Measurements from ENCODE around the gene ABCA12. TPM values are rescaled to one million over a fixed set of nuclear protein-coding genes. Genes with fewer than 3 reads are reported as not detected.
A peak's percentile ranks its signal among the peaks of the same experiment; 100 is the strongest.

Gene ABCA12
- polyA plus RNA-seq (2013), result 0.47 and 0.49 TPM in 2 replicates

- H3K36me3 ChIP-seq (ENCODE audit: control insufficient read depth in 1 of 2, insufficient read depth in 2 of 2, low read length in 2 of 2), result no peaks in the 10 kb centered on the region
- H3K4me1 ChIP-seq (ENCODE audit: control insufficient read depth in 1 of 2, insufficient read depth in 2 of 2, low read length in 2 of 2), result peaks cover 0 to 5% of the 10 kb centered on the region in 2 experiments
- WGBS (ENCODE audit: extremely low coverage, insufficient coverage, insufficient read length), result no CpG with 5 or more reads among the region's 2 CpGs
- H3K9me3 ChIP-seq (ENCODE audit: insufficient read depth, low read depth, low read length), result no peaks in the 10 kb centered on the region
- H2BK12ac ChIP-seq (ENCODE audit: low read length), result peak within 1 kb of the TSS; percentile 50
- no peak within 1 kb of the TSS for H2AFZ ChIP-seq (ENCODE audit: insufficient read depth, low read length, poor library complexity)
- H2BK120ac ChIP-seq (ENCODE audit: insufficient read depth, low read length, poor library complexity), result peak within 1 kb of the TSS; percentile 20
- no peak within 1 kb of the TSS for H3K9ac ChIP-seq (ENCODE audit: low read length)
- H4K12ac ChIP-seq (ENCODE audit: low read depth, low read length), result no peak within 1 kb of the TSS
- no peak within 1 kb of the TSS for H2AK5ac ChIP-seq (ENCODE audit: low read length)
- peak within 1 kb of the TSS; percentile 51 for H3K27ac ChIP-seq (ENCODE audit: low read depth, low read length)
- peak within 1 kb of the TSS; percentile 75 for H4K91ac ChIP-seq (ENCODE audit: low read depth, low read length)
- no peak within 1 kb of the TSS for H3K4me2 ChIP-seq (ENCODE audit: low read length)
- H4K8ac ChIP-seq (ENCODE audit: low read depth, low read length), result no peak within 1 kb of the TSS
- H3K14ac ChIP-seq (ENCODE audit: low read length), result no peak within 1 kb of the TSS
- no peaks in the 10 kb centered on the region for H3K79me2 ChIP-seq (ENCODE audit: control insufficient read depth, insufficient read depth, low read length, poor library complexity)
- H2BK5ac ChIP-seq (ENCODE audit: low read depth, low read length, poor library complexity), result peak within 1 kb of the TSS; percentile 60
- H3K23ac ChIP-seq (ENCODE audit: low read length), result no peak within 1 kb of the TSS
- no peaks in the 10 kb centered on the region for H3K27me3 ChIP-seq (ENCODE audit: insufficient read depth, low read length)
- peaks cover 3% of the 10 kb centered on the region for H3K79me1 ChIP-seq (ENCODE audit: low read length)
- no peak within 1 kb of the TSS for H3K4me3 ChIP-seq (ENCODE audit: low read depth, low read length)
- H3K18ac ChIP-seq (ENCODE audit: low read length), result no peak within 1 kb of the TSS
- DNase-seq, result peak in 1 of 2 donors; percentile 48
- no peak within 1 kb of the TSS for H3K4ac ChIP-seq (ENCODE audit: low read depth, low read length)
These were observed at the start of gene ABCA12 for GRCh38 chr2:215138479-215138878. Gene ABCA12, minus strand, starts transcription at chr2:215138626. Its CDS starts 418 bp downstream, at chr2:215138208.

- Histone ChIP-seq H3K27ac (ENCODE audit: low read depth, low read length) (no peak overlapping the region), H4K91ac (ENCODE audit: low read depth, low read length) (no peak overlapping the region), H3K18ac (ENCODE audit: low read length) (no peak overlapping the region), H4K8ac (ENCODE audit: low read depth, low read length) (no peak overlapping the region), H3K27me3 (ENCODE audit: insufficient read depth, low read length) (no peaks in the 10 kb centered on the region), H3K4me3 (ENCODE audit: low read depth, low read length) (no peak overlapping the region), H3K9ac (ENCODE audit: low read length) (no peak overlapping the region), H2AK5ac (ENCODE audit: low read length) (no peak overlapping the region), H3K36me3 (ENCODE audit: control insufficient read depth in 1 of 2, insufficient read depth in 2 of 2, low read length in 2 of 2) (no peaks in the 10 kb centered on the region), H2BK12ac (ENCODE audit: low read length) (no peak overlapping the region), H3K79me1 (ENCODE audit: low read length) (no peaks in the 10 kb centered on the region), H3K4ac (ENCODE audit: low read depth, low read length) (no peak overlapping the region), H2AFZ (ENCODE audit: insufficient read depth, low read length, poor library complexity) (no peak overlapping the region), H3K4me1 (ENCODE audit: control insufficient read depth in 1 of 2, insufficient read depth in 2 of 2, low read length in 2 of 2) (no peaks in the 10 kb centered on the region), H3K79me2 (ENCODE audit: control insufficient read depth, insufficient read depth, low read length, poor library complexity) (no peaks in the 10 kb centered on the region), H2BK120ac (ENCODE audit: insufficient read depth, low read length, poor library complexity) (no peak overlapping the region), H3K9me3 (ENCODE audit: insufficient read depth, low read depth, low read length) (no peaks in the 10 kb centered on the region), H2BK5ac (ENCODE audit: low read depth, low read length, poor library complexity) (no peak overlapping the region), H3K23ac (ENCODE audit: low read length) (no peak overlapping the region), H3K4me2 (ENCODE audit: low read length) (no peak overlapping the region), H3K14ac (ENCODE audit: low read length) (no peak overlapping the region), H4K12ac (ENCODE audit: low read depth, low read length) (no peak overlapping the region)
- DNase-seq, result no peak
These were observed 49.7 kb upstream of the ABCA12 start for GRCh38 chr2:215188078-215188477.

GRCh38 chr2:215186021-215186420, 47.6 kb upstream of the ABCA12 start:
- Histone ChIP-seq H2BK5ac (ENCODE audit: low read depth, low read length, poor library complexity) (no peak overlapping the region), H3K4me3 (ENCODE audit: low read depth, low read length) (no peak overlapping the region), H2BK120ac (ENCODE audit: insufficient read depth, low read length, poor library complexity) (no peak overlapping the region), H4K8ac (ENCODE audit: low read depth, low read length) (no peak overlapping the region), H4K91ac (ENCODE audit: low read depth, low read length) (no peak overlapping the region), H3K27me3 (ENCODE audit: insufficient read depth, low read length) (no peaks in the 10 kb centered on the region), H3K27ac (ENCODE audit: low read depth, low read length) (no peak overlapping the region), H2AFZ (ENCODE audit: insufficient read depth, low read length, poor library complexity) (no peak overlapping the region), H4K12ac (ENCODE audit: low read depth, low read length) (no peak overlapping the region), H3K4me2 (ENCODE audit: low read length) (no peak overlapping the region), H3K9me3 (ENCODE audit: insufficient read depth, low read depth, low read length) (no peaks in the 10 kb centered on the region), H3K36me3 (ENCODE audit: control insufficient read depth in 1 of 2, insufficient read depth in 2 of 2, low read length in 2 of 2) (no peaks in the 10 kb centered on the region), H3K9ac (ENCODE audit: low read length) (no peak overlapping the region), H3K4ac (ENCODE audit: low read depth, low read length) (no peak overlapping the region), H3K14ac (ENCODE audit: low read length) (no peak overlapping the region), H3K4me1 (ENCODE audit: control insufficient read depth in 1 of 2, insufficient read depth in 2 of 2, low read length in 2 of 2) (no peaks in the 10 kb centered on the region), H2BK12ac (ENCODE audit: low read length) (no peak overlapping the region), H3K79me1 (ENCODE audit: low read length) (no peaks in the 10 kb centered on the region), H3K18ac (ENCODE audit: low read length) (no peak overlapping the region), H2AK5ac (ENCODE audit: low read length) (no peak overlapping the region), H3K79me2 (ENCODE audit: control insufficient read depth, insufficient read depth, low read length, poor library complexity) (no peaks in the 10 kb centered on the region), H3K23ac (ENCODE audit: low read length) (no peak overlapping the region)
- no peak for DNase-seq
- WGBS (ENCODE audit: extremely low coverage, insufficient coverage, insufficient read length), result no CpG with 5 or more reads among the region's 1 CpG

- Histone ChIP-seq H2BK120ac (ENCODE audit: insufficient read depth, low read length, poor library complexity) (no peak overlapping the region), H3K27me3 (ENCODE audit: insufficient read depth, low read length) (no peaks in the 10 kb centered on the region), H3K27ac (ENCODE audit: low read depth, low read length) (no peak overlapping the region), H3K18ac (ENCODE audit: low read length) (no peak overlapping the region), H3K4me1 (ENCODE audit: control insufficient read depth in 1 of 2, insufficient read depth in 2 of 2, low read length in 2 of 2) (no peaks in the 10 kb centered on the region), H3K36me3 (ENCODE audit: control insufficient read depth in 1 of 2, insufficient read depth in 2 of 2, low read length in 2 of 2) (no peaks in the 10 kb centered on the region), H3K79me1 (ENCODE audit: low read length) (no peaks in the 10 kb centered on the region), H2BK5ac (ENCODE audit: low read depth, low read length, poor library complexity) (no peak overlapping the region), H2AK5ac (ENCODE audit: low read length) (no peak overlapping the region), H3K14ac (ENCODE audit: low read length) (no peak overlapping the region), H3K9me3 (ENCODE audit: insufficient read depth, low read depth, low read length) (no peaks in the 10 kb centered on the region), H4K8ac (ENCODE audit: low read depth, low read length) (no peak overlapping the region), H2AFZ (ENCODE audit: insufficient read depth, low read length, poor library complexity) (no peak overlapping the region), H4K12ac (ENCODE audit: low read depth, low read length) (no peak overlapping the region), H3K23ac (ENCODE audit: low read length) (no peak overlapping the region), H3K79me2 (ENCODE audit: control insufficient read depth, insufficient read depth, low read length, poor library complexity) (no peaks in the 10 kb centered on the region), H3K4me2 (ENCODE audit: low read length) (no peak overlapping the region), H4K91ac (ENCODE audit: low read depth, low read length) (no peak overlapping the region), H2BK12ac (ENCODE audit: low read length) (no peak overlapping the region), H3K9ac (ENCODE audit: low read length) (no peak overlapping the region), H3K4me3 (ENCODE audit: low read depth, low read length) (no peak overlapping the region), H3K4ac (ENCODE audit: low read depth, low read length) (no peak overlapping the region)
- no CpG with 5 or more reads among the region's 4 CpGs for WGBS (ENCODE audit: extremely low coverage, insufficient coverage, insufficient read length)
- no peak for DNase-seq
These were observed 39.7 kb upstream of the ABCA12 start for GRCh38 chr2:215178121-215178520.

All from trophoblast cell (in vitro differentiated cells and primary cell).